H1 (cell line): Measurements from ENCODE around the gene DOK1. TPM values are rescaled to one million over a fixed set of nuclear protein-coding genes. Genes with fewer than 3 reads are reported as not detected.

Source experiments
- ASH2L ChIP-seq: fragments of 200-600, 300-600 bp; sonication (generic); IDR thresholded peaks from one replicate; pipeline ENCODE4 v1.7.1; 2017; ENCODE audit warnings: low read length
- CHD1 ChIP-seq: IDR thresholded peaks from 2 replicates; pipeline ENCODE4 v1.6.1; 2012; ENCODE audit warnings: low read depth, low read length, improper control_type of control experiment
- JUN ChIP-seq: IDR thresholded peaks from 2 replicates; pipeline ENCODE4 v1.6.1; 2011; ENCODE audit warnings: low read depth, mild to moderate bottlenecking, improper control_type of control experiment, low read length
- JUND ChIP-seq: IDR thresholded peaks from 2 replicates; pipeline ENCODE4 v1.6.1; 2011; ENCODE audit warnings: mild to moderate bottlenecking, improper control_type of control experiment, low read length
- KDM1A ChIP-seq: fragments of 200-600, 300-600 bp; sonication (generic); IDR thresholded peaks from 2 replicates; pipeline ENCODE4 v1.7.1; 2016; ENCODE audit warnings: mild to moderate bottlenecking, low read length, borderline replicate concordance
- KDM4A ChIP-seq: IDR thresholded peaks from one replicate; pipeline ENCODE4 v1.7.1; 2012; ENCODE audit warnings: low read depth, mild to moderate bottlenecking, moderate library complexity, low read length, inconsistent platforms; ENCODE audit not compliant: severe bottlenecking
- MAFK ChIP-seq: IDR thresholded peaks from 2 replicates; pipeline ENCODE4 v1.6.1; 2012; ENCODE audit warnings: low read depth, mild to moderate bottlenecking, improper control_type of control experiment, low read length
- MAX ChIP-seq: IDR thresholded peaks from 2 replicates; pipeline ENCODE4 v1.6.1; 2012; ENCODE audit warnings: inconsistent platforms
- PHF8 ChIP-seq: fragments of 200-600 bp; sonication (generic); conservative IDR thresholded peaks from 2 replicates; pipeline ENCODE4 v1.7.1; 2012; ENCODE audit warnings: low read depth, mild to moderate bottlenecking, inconsistent platforms, low read length, moderate library complexity
- RBBP5 ChIP-seq: IDR thresholded peaks from 2 replicates; pipeline ENCODE4 v1.7.1; 2012; ENCODE audit warnings: low read depth, mild to moderate bottlenecking, inconsistent platforms, low read length, moderate library complexity, borderline replicate concordance
- SP2 ChIP-seq: IDR thresholded peaks from 2 replicates; pipeline ENCODE4 v1.6.1; 2012; ENCODE audit warnings: mild to moderate bottlenecking, low read length, inconsistent platforms
- SP4 ChIP-seq: IDR thresholded peaks from 2 replicates; pipeline ENCODE4 v1.6.1; 2012; ENCODE audit warnings: low read length, inconsistent platforms
- TAF1 ChIP-seq: IDR thresholded peaks from 2 replicates; pipeline ENCODE4 v1.6.1; 2011; ENCODE audit warnings: mild to moderate bottlenecking, low read depth, low read length
- TEAD4 ChIP-seq: IDR thresholded peaks from 2 replicates; pipeline ENCODE4 v1.6.1; 2012; ENCODE audit warnings: low read depth, low read length, inconsistent platforms, mixed read lengths
- polyA plus RNA-seq, 7 experiments: library from polyadenylated mRNA; depleted of rRNA in 3 of 7; stranded (reverse) in 5 of 7; unstranded in 2 of 7; fragments of >200 nt in 5 of 7; fragments of 200-250 nt in 2 of 7; gene quantifications; 1 replicate in 5 of 7; 2 replicates in 1 of 7; 4 replicates in 1 of 7; pipeline versions ENCODE4 v1.2.1 to v1.2.3, GENCODE V29; 2011 to 2013; ENCODE audit warnings: missing spikeins in 2 of 7, mixed read lengths in 2 of 7
- total RNA-seq: library from RNA; stranded (reverse); fragmentation: NEBNext Ultra II Directional; extraction: Animal tissue kit (Norgen Biotek cat#: 25700); gene quantifications from 2 replicates; pipeline ENCODE4 v1.2.1, GENCODE V29; 2021
- TF ChIP-seq, protein P1 (sequence below): IDR thresholded peaks from 2 replicates; pipeline ENCODE4 v1.6.1; 2012; ENCODE audit warnings: inconsistent platforms
- TF ChIP-seq, protein P2 (sequence below): IDR thresholded peaks from 2 replicates; pipeline ENCODE4 v1.6.1; 2012; ENCODE audit warnings: low read length, inconsistent platforms

Gene DOK1
- total and polyA plus RNA-seq, 2 of the 8 experiments (the other 6 are each of a cell fraction or from before 2014, with no cell fraction given): 11.0 to 14.3 TPM

DNA sequence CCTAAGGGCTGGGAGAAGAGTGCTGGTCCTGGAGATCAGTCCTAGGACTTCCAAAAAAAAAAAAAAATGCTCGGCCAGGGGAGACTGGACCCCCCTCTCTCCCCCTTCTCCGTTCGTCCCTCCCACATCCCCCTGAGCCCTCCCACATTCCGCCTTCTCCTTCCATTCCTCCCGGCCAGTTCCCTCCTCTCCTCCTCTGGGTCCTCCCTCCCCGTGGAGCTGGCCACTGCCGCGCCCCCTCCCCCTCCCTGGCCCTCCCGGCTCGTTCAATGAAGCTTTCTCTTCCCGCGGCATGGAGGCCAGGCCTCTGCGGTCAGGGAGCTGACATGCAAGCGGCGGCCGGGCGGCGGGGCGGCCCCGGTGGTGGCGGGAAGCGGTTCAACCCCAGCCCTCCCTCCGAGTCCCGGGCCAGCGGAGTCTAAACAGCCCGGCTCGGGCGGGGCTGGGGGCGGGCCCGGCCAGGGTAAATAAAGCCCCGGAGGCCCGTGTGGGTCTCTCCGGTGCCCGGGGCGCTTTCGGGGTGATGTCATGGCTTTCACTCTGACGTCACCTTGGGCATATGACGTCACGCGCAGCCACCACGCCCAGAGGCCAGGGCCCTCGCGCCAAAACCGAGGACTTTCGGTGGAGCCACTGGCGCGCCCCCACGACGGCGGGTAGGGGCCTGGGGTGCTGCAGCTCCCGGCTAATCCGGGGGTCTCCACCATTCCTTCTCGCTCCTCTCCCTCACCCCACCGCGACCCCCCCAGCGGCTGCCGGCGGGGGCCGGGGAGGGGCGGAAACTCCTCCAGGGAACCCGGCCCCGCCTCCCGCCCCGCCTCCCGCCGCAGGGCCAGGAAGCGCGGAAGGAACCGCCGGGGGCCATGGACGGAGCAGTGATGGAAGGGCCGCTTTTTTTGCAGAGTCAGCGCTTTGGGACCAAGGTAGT, at the start of gene DOK1, which contains the start of gene LOXL3 (continued):
- TF ChIP-seq JUN (0 out of 2 replicates have a peak, but pooled peaks have one; percentile 32), SP4 (peak; percentile 89), MAX (no peak; the same call in 1 of the 2 replicates), KDM1A (peak; percentile 53; the same call in 1 of the 2 replicates), ASH2L (peak; percentile 80), MAFK (peak; percentile 97), SP2 (no peak), JUND (peak; percentile 86; the same call in 1 of the 2 replicates), KDM4A (peak; percentile 43), TEAD4 (peak; percentile 73), RBBP5 (peak; percentile 93), PHF8 (peak; percentile 38), TAF1 (peak; percentile 28), CHD1 (no peak)
- TF ChIP-seq, protein P1, sequence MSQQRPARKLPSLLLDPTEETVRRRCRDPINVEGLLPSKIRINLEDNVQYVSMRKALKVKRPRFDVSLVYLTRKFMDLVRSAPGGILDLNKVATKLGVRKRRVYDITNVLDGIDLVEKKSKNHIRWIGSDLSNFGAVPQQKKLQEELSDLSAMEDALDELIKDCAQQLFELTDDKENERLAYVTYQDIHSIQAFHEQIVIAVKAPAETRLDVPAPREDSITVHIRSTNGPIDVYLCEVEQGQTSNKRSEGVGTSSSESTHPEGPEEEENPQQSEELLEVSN: 0 out of 2 replicates have a peak, but pooled peaks have one; percentile 18
- TF ChIP-seq, protein P2, sequence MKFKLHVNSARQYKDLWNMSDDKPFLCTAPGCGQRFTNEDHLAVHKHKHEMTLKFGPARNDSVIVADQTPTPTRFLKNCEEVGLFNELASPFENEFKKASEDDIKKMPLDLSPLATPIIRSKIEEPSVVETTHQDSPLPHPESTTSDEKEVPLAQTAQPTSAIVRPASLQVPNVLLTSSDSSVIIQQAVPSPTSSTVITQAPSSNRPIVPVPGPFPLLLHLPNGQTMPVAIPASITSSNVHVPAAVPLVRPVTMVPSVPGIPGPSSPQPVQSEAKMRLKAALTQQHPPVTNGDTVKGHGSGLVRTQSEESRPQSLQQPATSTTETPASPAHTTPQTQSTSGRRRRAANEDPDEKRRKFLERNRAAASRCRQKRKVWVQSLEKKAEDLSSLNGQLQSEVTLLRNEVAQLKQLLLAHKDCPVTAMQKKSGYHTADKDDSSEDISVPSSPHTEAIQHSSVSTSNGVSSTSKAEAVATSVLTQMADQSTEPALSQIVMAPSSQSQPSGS: peak; percentile 98
